ENCODE measurements around the gene DNMT1. TPM values are rescaled to one million over a fixed set of nuclear protein-coding genes. Genes with fewer than 3 reads are reported as not detected.

Gene DNMT1
- total and polyA plus RNA-seq, 2 experiments from 2014 or later: 78.2 to 106 TPM

DNA sequence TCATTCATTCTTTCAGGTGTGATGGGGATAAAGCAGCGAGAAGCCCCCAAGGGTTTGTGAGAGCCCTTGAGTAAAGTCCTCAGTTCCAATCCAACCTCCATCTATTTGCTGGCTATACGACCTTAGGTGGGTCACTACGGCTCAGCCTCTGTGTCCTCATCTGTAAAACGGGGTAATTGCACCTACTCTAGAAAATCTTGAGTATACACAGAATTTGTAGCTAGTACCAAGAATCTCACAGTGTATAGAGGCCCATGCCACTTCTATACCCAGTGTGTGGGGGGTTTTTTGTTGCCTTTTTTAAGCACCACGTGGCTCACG lies 406 bp upstream of the DNMT1 start:
- no peak for DNase-seq (ENCODE audit: low read depth in 1 of 2, low spot score in 1 of 2)
- no peaks in the 10 kb centered on the region for H3K36me3 ChIP-seq
- peaks cover 3% of the 10 kb centered on the region for H3K4me1 ChIP-seq (ENCODE audit: low read depth)
- peak overlapping the region; percentile 84 for H3K4me3 ChIP-seq
- no peak for TF ChIP-seq CTCF (IDR thresholded peaks at IDR 0.05; ENCODE audit: low read depth, low read length)
- no peak overlapping the region for H3K27ac ChIP-seq
- no peaks in the 10 kb centered on the region for H3K27me3 ChIP-seq
- no peaks in the 10 kb centered on the region for H3K9me3 ChIP-seq (ENCODE audit: low read depth)

DNA sequence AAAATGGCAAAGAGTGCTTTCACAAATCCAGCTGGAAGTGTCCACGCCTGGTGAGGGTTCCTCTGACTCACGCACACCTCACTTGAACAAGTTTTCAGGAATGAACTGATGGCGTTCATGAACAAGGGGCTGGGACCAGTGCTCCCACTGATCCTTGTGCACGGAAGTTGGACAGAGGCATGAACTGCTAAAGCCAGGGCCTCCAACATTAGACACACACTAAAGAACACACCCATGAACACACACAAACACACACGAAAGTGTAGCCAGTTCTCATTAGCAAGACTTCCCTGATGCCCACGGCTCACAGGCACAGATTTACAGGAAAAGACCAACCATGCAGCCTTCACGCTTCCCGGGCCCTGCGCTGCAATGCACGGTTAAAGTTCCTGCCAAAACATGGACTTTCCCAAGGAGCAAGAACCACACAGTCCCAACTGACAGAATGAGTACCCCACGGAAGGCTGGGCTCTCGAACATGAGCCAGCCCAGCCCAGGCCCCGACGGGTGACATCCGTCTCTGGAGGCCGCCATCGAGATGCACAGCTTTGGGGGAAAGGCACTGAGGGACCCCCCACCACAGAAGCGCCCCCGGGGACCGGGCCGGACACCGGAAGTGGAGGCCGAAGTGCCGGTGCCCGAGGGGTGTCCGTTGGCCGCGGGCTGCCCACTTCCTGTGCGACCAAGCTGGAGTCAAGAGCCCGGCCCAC lies 808 bp downstream of the DNMT1 start:
- Histone ChIP-seq H3K27ac (peak overlapping the region; percentile 49), H3K27me3 (no peaks in the 10 kb centered on the region), H3K4me3 (peak overlapping the region; percentile 84), H3K4me1 (ENCODE audit: low read depth) (peaks cover 3% of the 10 kb centered on the region), H3K9me3 (ENCODE audit: low read depth) (no peaks in the 10 kb centered on the region), H3K36me3 (no peaks in the 10 kb centered on the region)
- TF ChIP-seq CTCF (IDR thresholded peaks at IDR 0.05; ENCODE audit: low read depth, low read length): no peak
- peak in 1 of 2 donors; percentile 35 for DNase-seq (ENCODE audit: low read depth in 1 of 2, low spot score in 1 of 2)

GRCh38 chr19:10192922-10193321 lies 1.8 kb downstream of the DNMT1 start:
- H3K4me1 ChIP-seq (ENCODE audit: low read depth): peaks cover 3% of the 10 kb centered on the region
- no peaks in the 10 kb centered on the region for H3K9me3 ChIP-seq (ENCODE audit: low read depth)
- H3K27ac ChIP-seq: no peak overlapping the region
- TF ChIP-seq CTCF (IDR thresholded peaks at IDR 0.05; ENCODE audit: low read depth, low read length): no peak
- no peaks in the 10 kb centered on the region for H3K36me3 ChIP-seq
- H3K27me3 ChIP-seq: no peaks in the 10 kb centered on the region
- DNase-seq (ENCODE audit: low read depth in 1 of 2, low spot score in 1 of 2): no peak
- no peak overlapping the region for H3K4me3 ChIP-seq

DNA sequence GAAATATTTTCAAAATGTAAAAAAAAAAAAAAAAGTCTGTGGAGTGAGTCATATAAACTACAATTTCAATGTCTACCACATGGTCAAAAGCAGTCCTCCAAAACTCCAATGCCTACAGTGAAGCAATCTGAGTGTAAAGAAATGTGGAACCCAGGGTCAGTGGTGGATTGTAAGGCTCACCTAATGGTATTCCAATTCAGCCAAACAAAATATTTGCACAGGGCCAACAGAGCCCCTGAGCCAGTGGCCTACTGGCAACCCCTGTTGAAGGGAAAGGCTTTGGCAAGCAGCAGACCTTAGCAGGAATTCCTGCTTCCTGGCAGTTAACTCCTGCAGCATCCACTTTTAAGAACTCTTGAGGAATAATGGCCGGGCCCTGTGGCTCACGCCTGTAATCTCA lies 3.4 kb downstream of the DNMT1 start:
- no peaks in the 10 kb centered on the region for H3K27me3 ChIP-seq
- peak in 1 of 2 donors; percentile 75 for DNase-seq (ENCODE audit: low read depth in 1 of 2, low spot score in 1 of 2)
- peaks cover 3% of the 10 kb centered on the region for H3K4me1 ChIP-seq (ENCODE audit: low read depth)
- no peak overlapping the region for H3K4me3 ChIP-seq
- H3K27ac ChIP-seq: no peak overlapping the region
- H3K36me3 ChIP-seq: no peaks in the 10 kb centered on the region
- TF ChIP-seq CTCF (IDR thresholded peaks at IDR 0.05; ENCODE audit: low read depth, low read length): no peak
- H3K9me3 ChIP-seq (ENCODE audit: low read depth): no peaks in the 10 kb centered on the region

- no peak for TF ChIP-seq CTCF (IDR thresholded peaks at IDR 0.05; ENCODE audit: low read depth, low read length)
- Histone ChIP-seq H3K9me3 (ENCODE audit: low read depth) (no peaks in the 10 kb centered on the region), H3K27ac (no peak overlapping the region), H3K27me3 (no peaks in the 10 kb centered on the region), H3K4me3 (no peak overlapping the region), H3K4me1 (ENCODE audit: low read depth) (peaks cover 3% of the 10 kb centered on the region), H3K36me3 (no peaks in the 10 kb centered on the region)
- DNase-seq (ENCODE audit: low read depth in 1 of 2, low spot score in 1 of 2): no peak
Measured at GRCh38 chr19:10190026-10190425, 4.7 kb downstream of the DNMT1 start.

Data from cardiac muscle cell (in vitro differentiated cells and primary cell).